H1 (cell line): ENCODE measurements around the gene TEX51. TPM values are rescaled to one million over a fixed set of nuclear protein-coding genes. Genes with fewer than 3 reads are reported as not detected.

Source experiments
- CTCF ChIA-PET: fragments of 300-600 bp; sonication (Branson Sonifier 250); formaldehyde crosslinking; loops from one replicate; lab custom pipeline; 2021; ENCODE audit not compliant: partially characterized antibody; lab: Charles Lee
- POLR2A ChIA-PET: fragments of 300-600 bp; sonication (Branson Sonifier 250); formaldehyde crosslinking; loops from one replicate; lab custom pipeline; 2021; ENCODE audit warnings: inconsistent platforms; ENCODE audit not compliant: partially characterized antibody; lab: Charles Lee
- DNase-seq, 2 experiments: peaks; one replicate each; pipeline versions ENCODE4 v3.0.0 to v3.0.0-alpha.2; 2010 to 2022; ENCODE audit warnings: low spot score in 2 of 2, low read depth in 1 of 2, mixed read lengths in 1 of 2
- FAIRE-seq: peaks from 2 replicates; lab custom pipeline; 2011; peaks lifted over from hg19 to GRCh38; lab: Jason Lieb, UNC
- H2AFZ ChIP-seq: 2 replicates; pipeline ENCODE4 v1.8.1; 2012; ENCODE audit warnings: low read length, inconsistent platforms
- H2AK5ac ChIP-seq: 2 replicates; pipeline ENCODE4 v1.6.1; 2013; ENCODE audit warnings: low read depth, low read length
- H2BK120ac ChIP-seq: replicated peaks from 2 replicates; pipeline ENCODE3; 2013; ENCODE audit warnings: low read depth, low read length, inconsistent platforms
- H2BK12ac ChIP-seq: 2 replicates; pipeline ENCODE4 v1.6.1; 2013; ENCODE audit warnings: low read depth, low read length
- H2BK15ac ChIP-seq: 2 replicates; pipeline ENCODE4 v1.6.1; 2013; ENCODE audit warnings: low read length
- H2BK20ac ChIP-seq: 2 replicates; pipeline ENCODE4 v1.6.1; 2013; ENCODE audit warnings: low read length
- H2BK5ac ChIP-seq: 2 replicates; pipeline ENCODE4 v1.6.1; 2013; ENCODE audit warnings: low read depth, low read length
- H3K14ac ChIP-seq: 2 replicates; pipeline ENCODE4 v1.6.1; 2013; ENCODE audit warnings: inconsistent platforms; ENCODE audit not compliant: insufficient read length
- H3K18ac ChIP-seq: 2 replicates; pipeline ENCODE4 v1.6.1; 2013; ENCODE audit warnings: low read length; ENCODE audit errors: extremely low read depth
- H3K23ac ChIP-seq: 2 replicates; pipeline ENCODE4 v1.6.1; 2013; ENCODE audit warnings: inconsistent platforms; ENCODE audit not compliant: insufficient read length
- H3K23me2 ChIP-seq: 2 replicates; pipeline ENCODE4 v1.6.1; 2013; ENCODE audit warnings: low read depth, low read length
- H3K27ac ChIP-seq: 2 replicates; pipeline ENCODE4 v1.6.1; 2011; ENCODE audit warnings: low read depth, low read length, inconsistent platforms
- H3K27me3 ChIP-seq, 4 experiments: replicated peaks in 1 of 4; 1 replicate in 1 of 4; 2 replicates in 3 of 4; pipeline versions ENCODE4 v1.6.1 to v1.8.1; 2011 to 2013; ENCODE audit warnings: low read length in 3 of 4, mild to moderate bottlenecking in 3 of 4, inconsistent platforms in 2 of 4, mixed read lengths in 2 of 4, moderate library complexity in 1 of 4; ENCODE audit not compliant: control insufficient read depth in 3 of 4, insufficient read depth in 3 of 4; ENCODE audit errors: extremely low read depth in 1 of 4
- H3K36me3 ChIP-seq, 4 experiments: 2 replicates each; pipeline versions ENCODE4 v1.6.1 to v1.8.1; 2011 to 2013; ENCODE audit warnings: mild to moderate bottlenecking in 4 of 4, low read length in 3 of 4, moderate library complexity in 2 of 4, control low read depth in 1 of 4, inconsistent platforms in 1 of 4; ENCODE audit not compliant: insufficient read depth in 4 of 4, control insufficient read depth in 2 of 4
- H3K4ac ChIP-seq: replicated peaks from 2 replicates; pipeline ENCODE3; 2013; ENCODE audit warnings: low read length, low read depth, mixed read lengths, inconsistent platforms; ENCODE audit not compliant: insufficient read length
- H3K4me1 ChIP-seq, 4 experiments: replicated peaks in 1 of 4; 1 replicate in 1 of 4; 2 replicates in 3 of 4; pipeline versions ENCODE4 v1.6.1 to v1.8.1; 2011 to 2013; ENCODE audit warnings: low read length in 3 of 4, inconsistent platforms in 2 of 4, mixed read lengths in 1 of 4; ENCODE audit not compliant: insufficient read depth in 4 of 4, control insufficient read depth in 3 of 4
- H3K4me2 ChIP-seq, 2 experiments: 2 replicates each; pipeline versions ENCODE4 v1.6.1 to v1.8.1; 2011 to 2013; ENCODE audit warnings: low read depth in 2 of 2, low read length in 2 of 2, control low read depth in 1 of 2, inconsistent platforms in 1 of 2, mild to moderate bottlenecking in 1 of 2; ENCODE audit not compliant: insufficient read depth in 1 of 2
- H3K4me3 ChIP-seq, 4 experiments: fragments of 200-600, 300-600 bp in 1 of 4; sonication (generic), shearing (Covaris generic), sonication (Bioruptor Twin) in 1 of 4; 2 replicates each; pipeline versions ENCODE4 v1.5.1 to v1.8.1; 2011 to 2016; ENCODE audit warnings: low read length in 4 of 4, low read depth in 3 of 4, control low read depth in 2 of 4, inconsistent platforms in 2 of 4, mild to moderate bottlenecking in 2 of 4, mixed read lengths in 1 of 4, moderate library complexity in 1 of 4; ENCODE audit not compliant: insufficient read depth in 2 of 4; ENCODE audit errors: extremely low read depth in 1 of 4
- H3K56ac ChIP-seq: replicated peaks from 2 replicates; pipeline ENCODE3; 2013; ENCODE audit warnings: low read depth, mild to moderate bottlenecking, mixed read lengths, low read length, inconsistent platforms; ENCODE audit not compliant: insufficient read length
- H3K79me1 ChIP-seq: 2 replicates; pipeline ENCODE4 v1.6.1; 2013; ENCODE audit warnings: low read depth, low read length, control low read depth
- H3K79me2 ChIP-seq, 2 experiments: 2 replicates each; pipeline versions ENCODE4 v1.6.1 to v1.8.1; 2012 to 2013; ENCODE audit warnings: low read length in 2 of 2, mild to moderate bottlenecking in 2 of 2, inconsistent platforms in 1 of 2; ENCODE audit not compliant: insufficient read depth in 2 of 2, control insufficient read depth in 1 of 2
- H3K9ac ChIP-seq, 4 experiments: replicated peaks in 1 of 4; 1 replicate in 1 of 4; 2 replicates in 3 of 4; pipeline versions ENCODE4 v1.6.1 to v1.8.1; 2011 to 2013; ENCODE audit warnings: low read depth in 3 of 4, low read length in 3 of 4, control low read depth in 2 of 4, mild to moderate bottlenecking in 2 of 4, moderate library complexity in 2 of 4, inconsistent platforms in 1 of 4; ENCODE audit errors: extremely low read depth in 1 of 4
- H3K9me3 ChIP-seq, 2 experiments: 2 replicates each; pipeline versions ENCODE4 v1.6.1 to v1.8.1; 2012 to 2013; ENCODE audit warnings: mild to moderate bottlenecking in 2 of 2, moderate library complexity in 2 of 2, control low read depth in 1 of 2, inconsistent platforms in 1 of 2, low read depth in 1 of 2, low read length in 1 of 2, mixed read lengths in 1 of 2; ENCODE audit not compliant: insufficient read depth in 2 of 2
- H4K20me1 ChIP-seq, 2 experiments: replicated peaks in 1 of 2; 2 replicates each; pipeline versions ENCODE3 to v1.8.1; 2011 to 2013; ENCODE audit warnings: inconsistent platforms in 2 of 2, low read length in 2 of 2, mild to moderate bottlenecking in 1 of 2; ENCODE audit not compliant: insufficient read depth in 2 of 2, control insufficient read depth in 1 of 2
- H4K5ac ChIP-seq: 2 replicates; pipeline ENCODE4 v1.6.1; 2013; ENCODE audit warnings: low read length, low read depth, mixed read lengths, inconsistent platforms; ENCODE audit not compliant: insufficient read length
- H4K8ac ChIP-seq: 2 replicates; pipeline ENCODE4 v1.8.0; 2013; ENCODE audit warnings: mild to moderate bottlenecking, moderate library complexity, low read length, inconsistent platforms; ENCODE audit not compliant: insufficient read depth; ENCODE audit errors: extremely low read depth
- H4K91ac ChIP-seq: replicated peaks from 2 replicates; pipeline ENCODE3; 2013; ENCODE audit warnings: low read length, mixed read lengths, inconsistent platforms; ENCODE audit not compliant: insufficient read length
- EGR1 ChIP-seq: IDR thresholded peaks from 2 replicates; pipeline ENCODE4 v1.6.1; 2011; ENCODE audit warnings: low read depth, low read length, borderline replicate concordance
- KDM1A ChIP-seq: fragments of 200-600, 300-600 bp; sonication (generic); IDR thresholded peaks from 2 replicates; pipeline ENCODE4 v1.7.1; 2016; ENCODE audit warnings: mild to moderate bottlenecking, low read length, borderline replicate concordance
- KDM4A ChIP-seq: IDR thresholded peaks from one replicate; pipeline ENCODE4 v1.7.1; 2012; ENCODE audit warnings: low read depth, mild to moderate bottlenecking, moderate library complexity, low read length, inconsistent platforms; ENCODE audit not compliant: severe bottlenecking
- RNF2 ChIP-seq: fragments of 200-900, 300-1000 bp; sonication (generic); IDR thresholded peaks from 2 replicates; pipeline ENCODE4 v1.7.1; 2016; ENCODE audit warnings: borderline replicate concordance, low read depth, mild to moderate bottlenecking, antibody characterized with exemption, low read length; ENCODE audit not compliant: poor library complexity, severe bottlenecking; ENCODE audit errors: missing control alignments
- RXRA ChIP-seq: IDR thresholded peaks from 2 replicates; pipeline ENCODE4 v1.6.1; 2011; ENCODE audit warnings: low read depth, mild to moderate bottlenecking, low read length, moderate library complexity; ENCODE audit not compliant: insufficient read depth
- SAP30 ChIP-seq: fragments of 300-600 bp; sonication (generic); IDR thresholded peaks from 2 replicates; pipeline ENCODE4 v1.7.1; 2012; ENCODE audit warnings: low read length, moderate library complexity, mild to moderate bottlenecking, inconsistent platforms; ENCODE audit not compliant: insufficient read depth, insufficient replicate concordance
- TBP ChIP-seq: IDR thresholded peaks from 2 replicates; pipeline ENCODE4 v1.6.1; 2011; ENCODE audit warnings: low read depth, low read length, improper control_type of control experiment
- WGBS, 2 experiments: shearing (Covaris generic) in 1 of 2; methylation state at CpG; one replicate each; pipeline versions ENCODE4 v1.1.6 to v1.1.7; 2013 to 2015; ENCODE audit warnings: low lambda C conversion rate in 2 of 2, mixed read lengths in 2 of 2, inconsistent platforms in 1 of 2, low coverage in 1 of 2, missing lambda C conversion rate in 1 of 2; ENCODE audit not compliant: insufficient replicate concordance in 2 of 2, insufficient coverage in 1 of 2, insufficient read length in 1 of 2; ENCODE audit errors: extremely low coverage in 1 of 2, missing lambda C conversion rate in 1 of 2; 5-methylcytosine and 5-hydroxymethylcytosine counted together
- polyA plus RNA-seq, 7 experiments: library from polyadenylated mRNA; depleted of rRNA in 3 of 7; stranded (reverse) in 5 of 7; unstranded in 2 of 7; fragments of >200 nt in 5 of 7; fragments of 200-250 nt in 2 of 7; gene quantifications; 1 replicate in 5 of 7; 2 replicates in 1 of 7; 4 replicates in 1 of 7; pipeline versions ENCODE4 v1.2.1 to v1.2.3, GENCODE V29; 2011 to 2013; ENCODE audit warnings: missing spikeins in 2 of 7, mixed read lengths in 2 of 7
- total RNA-seq: library from RNA; stranded (reverse); fragmentation: NEBNext Ultra II Directional; extraction: Animal tissue kit (Norgen Biotek cat#: 25700); gene quantifications from 2 replicates; pipeline ENCODE4 v1.2.1, GENCODE V29; 2021
- TF ChIP-seq, protein P1 (sequence below): IDR thresholded peaks from 2 replicates; pipeline ENCODE4 v1.6.1; 2011; ENCODE audit warnings: low read depth, mild to moderate bottlenecking, low read length; ENCODE audit not compliant: insufficient read depth
- TF ChIP-seq, protein P2 (sequence below): IDR thresholded peaks from 2 replicates; pipeline ENCODE4 v1.6.1; 2011; ENCODE audit warnings: low read length, improper control_type of control experiment

Gene TEX51
- total and polyA plus RNA-seq, 2 of the 8 experiments (the other 6 are each of a cell fraction or from before 2014, with no cell fraction given) = not detected

DNA sequence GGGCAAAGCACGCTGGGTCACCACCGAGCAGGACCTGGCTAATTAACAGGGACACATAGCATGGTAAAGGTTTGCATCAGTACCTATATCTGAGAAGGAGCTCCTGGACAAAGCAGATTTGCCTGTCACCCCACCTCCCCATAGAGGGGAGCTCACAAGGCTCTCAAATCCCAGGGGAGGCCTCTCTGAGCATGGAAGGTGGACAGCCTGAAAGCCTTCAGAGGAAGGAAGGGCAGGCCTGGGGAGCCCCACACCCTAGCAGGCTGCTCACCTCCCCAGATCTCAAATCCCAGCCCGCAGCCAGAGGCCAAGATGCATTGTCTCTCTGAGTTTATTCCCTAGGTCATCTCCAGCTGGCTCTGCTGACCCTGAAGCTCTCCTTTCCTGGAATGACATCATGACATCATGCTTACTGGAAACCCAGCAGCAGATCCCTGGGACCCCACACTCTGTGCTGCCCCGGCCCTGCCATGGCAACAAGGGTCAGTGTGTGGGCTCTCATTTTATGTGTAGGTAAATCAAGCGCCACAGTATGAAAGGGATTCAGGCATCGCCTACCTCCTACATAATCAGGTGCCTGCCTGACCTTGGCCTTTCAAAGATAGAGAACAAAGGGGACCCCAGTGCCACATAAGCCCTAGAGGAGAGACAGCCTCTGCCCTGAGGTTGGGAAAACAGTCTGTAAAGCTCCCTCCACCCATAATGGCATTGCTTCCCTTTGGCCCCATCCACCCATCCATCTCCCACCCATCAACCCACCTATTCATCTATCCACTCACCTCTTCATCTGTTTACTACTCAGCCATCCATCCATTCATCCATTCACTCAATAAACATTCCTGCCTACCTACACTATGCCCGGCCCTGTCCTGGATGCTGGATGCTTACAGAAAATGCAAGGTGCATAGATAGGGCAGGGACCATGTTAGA, 15.7 kb upstream of the TEX51 start:
- 87% methylated on average over 7 of the region's 7 CpGs; no CpG with 5 or more reads in 1 of the 2 experiments for WGBS, 2 experiments
- no peaks in the 10 kb centered on the region for H3K9me3 ChIP-seq
- H3K56ac ChIP-seq = no peak overlapping the region
- H3K79me2 ChIP-seq = no peaks in the 10 kb centered on the region
- no peak overlapping the region for H3K23ac ChIP-seq
- no peak overlapping the region for H4K5ac ChIP-seq
- H2BK15ac ChIP-seq = no peak overlapping the region
- no peak overlapping the region for H2BK5ac ChIP-seq
- no peak for DNase-seq
- peaks cover 0 to 9% (median 5%) of the 10 kb centered on the region in 4 experiments; a peak in 3 of 7 replicates for H3K27me3 ChIP-seq
- no peaks in the 10 kb centered on the region for H3K36me3 ChIP-seq
- no peak overlapping the region for H3K4me2 ChIP-seq
- no peak overlapping the region for H4K91ac ChIP-seq
- peaks cover 9% of the 10 kb centered on the region; the same call in 1 of the 2 replicates for H3K23me2 ChIP-seq
- ChIA-PET POLR2A (no interaction called here), CTCF (interaction anchor here (0.6 to 1.4 kb wide), 6 partner anchors 8 to 160 kb away, joined by 3 to 5 read pairs (median 3); partner anchors contain the start of gene TEX51)
- H3K4me1 ChIP-seq = peaks cover 0 to 11% (median 7%) of the 10 kb centered on the region in 4 experiments; a peak in 5 of 7 replicates
- H3K79me1 ChIP-seq = no peaks in the 10 kb centered on the region
- no peak overlapping the region for H2AFZ ChIP-seq
- H2BK120ac ChIP-seq = no peak overlapping the region
- no peak overlapping the region for H2AK5ac ChIP-seq
- no peak for FAIRE-seq
- H4K8ac ChIP-seq = no peak overlapping the region
- H3K18ac ChIP-seq = no peak overlapping the region
- H2BK20ac ChIP-seq = no peak overlapping the region
- H3K14ac ChIP-seq = no peak overlapping the region
- peaks cover 0 to 5% of the 10 kb centered on the region in 2 experiments for H4K20me1 ChIP-seq
- H3K4ac ChIP-seq = no peak overlapping the region
- H3K27ac ChIP-seq = no peak overlapping the region
- no peak overlapping the region for H3K4me3 ChIP-seq
- H3K9ac ChIP-seq = no peak overlapping the region
- H2BK12ac ChIP-seq = no peak overlapping the region
- TF ChIP-seq KDM4A (no peak), EGR1 (no peak), KDM1A (no peak), RNF2 (no peak), RXRA (no peak), SAP30 (no peak), TBP (no peak)
- TF ChIP-seq, protein P1, sequence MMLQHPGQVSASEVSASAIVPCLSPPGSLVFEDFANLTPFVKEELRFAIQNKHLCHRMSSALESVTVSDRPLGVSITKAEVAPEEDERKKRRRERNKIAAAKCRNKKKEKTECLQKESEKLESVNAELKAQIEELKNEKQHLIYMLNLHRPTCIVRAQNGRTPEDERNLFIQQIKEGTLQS = no peak
- TF ChIP-seq, protein P2, sequence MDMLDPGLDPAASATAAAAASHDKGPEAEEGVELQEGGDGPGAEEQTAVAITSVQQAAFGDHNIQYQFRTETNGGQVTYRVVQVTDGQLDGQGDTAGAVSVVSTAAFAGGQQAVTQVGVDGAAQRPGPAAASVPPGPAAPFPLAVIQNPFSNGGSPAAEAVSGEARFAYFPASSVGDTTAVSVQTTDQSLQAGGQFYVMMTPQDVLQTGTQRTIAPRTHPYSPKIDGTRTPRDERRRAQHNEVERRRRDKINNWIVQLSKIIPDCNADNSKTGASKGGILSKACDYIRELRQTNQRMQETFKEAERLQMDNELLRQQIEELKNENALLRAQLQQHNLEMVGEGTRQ = no peak
